GM13976 (cell line): ENCODE results near the gene C1orf210.

Experiments used
- DNase-seq: peaks from one replicate; pipeline ENCODE4 v3.0.0; 2012; ENCODE audit warnings: low spot score
- in situ Hi-C: fragments of 300-500 bp; cut with MboI; formaldehyde crosslinking; loops from one replicate; pipeline ENCODE4 v1.12.0; 2022; ENCODE audit warnings: low sequenced_read_pairs, mixed read lengths, inconsistent platforms; ENCODE audit not compliant: unreplicated experiment
- TF ChIP-seq, protein P1 (sequence below): IDR thresholded peaks from 2 replicates; pipeline ENCODE4 v1.5.1; 2012; ENCODE audit warnings: borderline replicate concordance, mild to moderate bottlenecking; ENCODE audit not compliant: insufficient read depth; ENCODE audit errors: extremely low read depth, missing control alignments, control extremely low read depth

C1orf210 gene

GRCh38 chr1:43312212-43312623 is 26.8 kb upstream of the C1orf210 start:
- in situ Hi-C loops, result no loop called here

DNA sequence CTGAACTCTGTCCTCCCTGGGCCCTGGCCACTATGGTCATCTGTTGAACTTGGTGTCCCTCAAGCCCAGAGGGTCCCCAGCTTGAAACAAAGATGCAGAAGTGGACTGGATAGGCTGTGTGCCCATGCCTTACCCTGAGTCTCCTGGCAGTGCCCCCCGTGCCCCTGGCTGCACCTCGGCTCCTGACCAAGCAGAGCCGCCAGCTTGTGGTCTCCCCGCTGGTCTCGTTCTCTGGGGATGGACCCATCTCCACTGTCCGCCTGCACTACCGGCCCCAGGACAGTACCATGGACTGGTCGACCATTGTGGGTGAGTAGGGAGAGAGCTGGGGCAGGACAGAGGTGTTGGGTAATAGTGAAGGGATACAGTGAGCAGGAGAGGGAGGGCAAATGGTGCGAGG is 26.1 kb upstream of the C1orf210 start:
- in situ Hi-C loops, result no loop called here
- TF ChIP-seq, protein P1, sequence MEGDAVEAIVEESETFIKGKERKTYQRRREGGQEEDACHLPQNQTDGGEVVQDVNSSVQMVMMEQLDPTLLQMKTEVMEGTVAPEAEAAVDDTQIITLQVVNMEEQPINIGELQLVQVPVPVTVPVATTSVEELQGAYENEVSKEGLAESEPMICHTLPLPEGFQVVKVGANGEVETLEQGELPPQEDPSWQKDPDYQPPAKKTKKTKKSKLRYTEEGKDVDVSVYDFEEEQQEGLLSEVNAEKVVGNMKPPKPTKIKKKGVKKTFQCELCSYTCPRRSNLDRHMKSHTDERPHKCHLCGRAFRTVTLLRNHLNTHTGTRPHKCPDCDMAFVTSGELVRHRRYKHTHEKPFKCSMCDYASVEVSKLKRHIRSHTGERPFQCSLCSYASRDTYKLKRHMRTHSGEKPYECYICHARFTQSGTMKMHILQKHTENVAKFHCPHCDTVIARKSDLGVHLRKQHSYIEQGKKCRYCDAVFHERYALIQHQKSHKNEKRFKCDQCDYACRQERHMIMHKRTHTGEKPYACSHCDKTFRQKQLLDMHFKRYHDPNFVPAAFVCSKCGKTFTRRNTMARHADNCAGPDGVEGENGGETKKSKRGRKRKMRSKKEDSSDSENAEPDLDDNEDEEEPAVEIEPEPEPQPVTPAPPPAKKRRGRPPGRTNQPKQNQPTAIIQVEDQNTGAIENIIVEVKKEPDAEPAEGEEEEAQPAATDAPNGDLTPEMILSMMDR, result no peak
- DNase-seq, result no peak

More at GRCh38 chr1:43312212-43312623, 26.8 kb upstream of the C1orf210 start:
- TF ChIP-seq, protein P1, result no peak
- no peak for DNase-seq

- TF ChIP-seq, protein P1, result no peak
- DNase-seq, result no peak
- in situ Hi-C loops, result no loop called here
These were observed 24.1 kb upstream of the C1orf210 start for GRCh38 chr1:43309405-43310025.

- TF ChIP-seq, protein P1, result no peak
- in situ Hi-C loops, result no loop called here
- no peak for DNase-seq
These were observed 23.4 kb upstream of the C1orf210 start for GRCh38 chr1:43308635-43309404.

GRCh38 chr1:43307458-43308158 is 22.2 kb upstream of the C1orf210 start:
- in situ Hi-C loops, result no loop called here
- TF ChIP-seq, protein P1, result no peak
- DNase-seq, result no peak

DNA sequence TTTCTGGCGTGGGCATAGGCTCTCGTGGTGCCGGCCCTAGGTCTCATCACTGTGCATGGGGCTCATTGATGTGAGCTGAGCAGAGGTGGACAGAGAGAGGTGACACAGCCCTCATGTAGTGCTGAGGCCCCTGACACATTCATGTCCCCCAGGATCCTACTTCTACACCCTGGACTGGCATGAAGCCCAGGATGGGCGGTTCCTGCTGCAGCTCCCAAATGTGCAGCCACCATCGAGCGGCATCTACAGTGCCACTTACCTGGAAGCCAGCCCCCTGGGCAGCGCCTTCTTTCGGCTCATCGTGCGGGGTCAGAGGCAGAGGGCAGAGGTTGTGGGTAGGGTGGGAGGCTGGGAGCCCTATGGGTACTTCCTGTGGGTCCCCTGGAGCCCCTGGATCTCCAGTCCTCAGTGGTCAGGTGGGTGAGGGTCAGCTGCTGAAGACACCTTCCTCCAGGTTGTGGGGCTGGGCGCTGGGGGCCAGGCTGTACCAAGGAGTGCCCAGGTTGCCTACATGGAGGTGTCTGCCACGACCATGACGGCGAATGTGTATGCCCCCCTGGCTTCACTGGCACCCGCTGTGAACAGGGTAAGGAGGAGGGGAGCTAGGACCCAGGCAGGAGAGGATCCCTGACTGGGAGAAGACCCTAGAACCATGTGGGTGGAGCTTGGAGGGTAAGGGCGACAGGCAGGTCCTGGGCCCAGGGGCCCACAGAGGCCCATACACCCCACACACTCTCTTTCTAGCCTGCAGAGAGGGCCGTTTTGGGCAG is 21.5 kb upstream of the C1orf210 start:
- TF ChIP-seq, protein P1, result no peak
- in situ Hi-C loops, result no loop called here
- DNase-seq, result no peak
